ENCODE results near the gene TRPM1. TPM values are rescaled to one million over a fixed set of nuclear protein-coding genes. Genes with fewer than 3 reads are reported as not detected.

The TRPM1 gene
- total RNA-seq, 1 experiment from 2014 or later, result 0.48 TPM

- Histone ChIP-seq H3K36me3 (replicated peaks; ENCODE audit: control insufficient read depth, insufficient read depth, low read length) (no peaks in the 10 kb centered on the region), H3K4me3 (ENCODE audit: insufficient read depth, low read depth, low read length) (no peak overlapping the region), H3K27me3 (ENCODE audit: control insufficient read depth, insufficient read depth, low read length) (no peaks in the 10 kb centered on the region)
- DNase-seq, result no peak
Observed at GRCh38 chr15:31016446-31016915, 85.0 kb downstream of the TRPM1 start.

GRCh38 chr15:31014608-31014925 lies 87.0 kb downstream of the TRPM1 start:
- no peak overlapping the region for H3K4me3 ChIP-seq (ENCODE audit: insufficient read depth, low read depth, low read length)
- no peaks in the 10 kb centered on the region for H3K36me3 ChIP-seq (replicated peaks; ENCODE audit: control insufficient read depth, insufficient read depth, low read length)
- no peaks in the 10 kb centered on the region for H3K27me3 ChIP-seq (ENCODE audit: control insufficient read depth, insufficient read depth, low read length)
- DNase-seq, result no peak

GRCh38 chr15:31013863-31014607 lies 87.5 kb downstream of the TRPM1 start:
- no peaks in the 10 kb centered on the region for H3K36me3 ChIP-seq (replicated peaks; ENCODE audit: control insufficient read depth, insufficient read depth, low read length)
- H3K4me3 ChIP-seq (ENCODE audit: insufficient read depth, low read depth, low read length), result no peak overlapping the region
- DNase-seq, result no peak
- no peaks in the 10 kb centered on the region for H3K27me3 ChIP-seq (ENCODE audit: control insufficient read depth, insufficient read depth, low read length)

GRCh38 chr15:31012455-31012854 lies 89.1 kb downstream of the TRPM1 start:
- DNase-seq, result no peak
- Histone ChIP-seq H3K4me3 (ENCODE audit: insufficient read depth, low read depth, low read length) (no peak overlapping the region), H3K27me3 (ENCODE audit: control insufficient read depth, insufficient read depth, low read length) (no peaks in the 10 kb centered on the region), H3K36me3 (replicated peaks; ENCODE audit: control insufficient read depth, insufficient read depth, low read length) (no peaks in the 10 kb centered on the region)

- DNase-seq, result no peak
- H3K4me3 ChIP-seq (ENCODE audit: insufficient read depth, low read depth, low read length), result no peak overlapping the region
- H3K36me3 ChIP-seq (replicated peaks; ENCODE audit: control insufficient read depth, insufficient read depth, low read length), result no peaks in the 10 kb centered on the region
- H3K27me3 ChIP-seq (ENCODE audit: control insufficient read depth, insufficient read depth, low read length), result no peaks in the 10 kb centered on the region
Observed at GRCh38 chr15:31010036-31010435, 91.5 kb downstream of the TRPM1 start.

GRCh38 chr15:31005660-31006059 lies 95.9 kb downstream of the TRPM1 start:
- Histone ChIP-seq H3K36me3 (replicated peaks; ENCODE audit: control insufficient read depth, insufficient read depth, low read length) (no peaks in the 10 kb centered on the region), H3K4me3 (ENCODE audit: insufficient read depth, low read depth, low read length) (no peak overlapping the region), H3K27me3 (ENCODE audit: control insufficient read depth, insufficient read depth, low read length) (no peaks in the 10 kb centered on the region)
- DNase-seq, result no peak

GRCh38 chr15:31004220-31004733 lies 97.2 kb downstream of the TRPM1 start:
- DNase-seq, result peak; percentile 40
- H3K36me3 ChIP-seq (replicated peaks; ENCODE audit: control insufficient read depth, insufficient read depth, low read length), result no peaks in the 10 kb centered on the region
- H3K27me3 ChIP-seq (ENCODE audit: control insufficient read depth, insufficient read depth, low read length), result no peaks in the 10 kb centered on the region
- no peak overlapping the region for H3K4me3 ChIP-seq (ENCODE audit: insufficient read depth, low read depth, low read length)

- Histone ChIP-seq H3K4me3 (ENCODE audit: insufficient read depth, low read depth, low read length) (no peak overlapping the region), H3K36me3 (replicated peaks; ENCODE audit: control insufficient read depth, insufficient read depth, low read length) (no peaks in the 10 kb centered on the region), H3K27me3 (ENCODE audit: control insufficient read depth, insufficient read depth, low read length) (no peaks in the 10 kb centered on the region)
- DNase-seq, result no peak
Observed at GRCh38 chr15:31001702-31002101, 99.8 kb downstream of the TRPM1 start.

- no peak overlapping the region for H3K4me3 ChIP-seq (ENCODE audit: insufficient read depth, low read depth, low read length)
- H3K36me3 ChIP-seq (replicated peaks; ENCODE audit: control insufficient read depth, insufficient read depth, low read length), result no peaks in the 10 kb centered on the region
- no peak for DNase-seq
- H3K27me3 ChIP-seq (ENCODE audit: control insufficient read depth, insufficient read depth, low read length), result no peaks in the 10 kb centered on the region
Observed at GRCh38 chr15:30999729-31000128, 101.8 kb downstream of the TRPM1 start.

- Histone ChIP-seq H3K27me3 (ENCODE audit: control insufficient read depth, insufficient read depth, low read length) (no peaks in the 10 kb centered on the region), H3K36me3 (replicated peaks; ENCODE audit: control insufficient read depth, insufficient read depth, low read length) (no peaks in the 10 kb centered on the region), H3K4me3 (ENCODE audit: insufficient read depth, low read depth, low read length) (no peak overlapping the region)
- DNase-seq, result no peak
Observed at GRCh38 chr15:30997270-30997669, 104.3 kb downstream of the TRPM1 start.

GRCh38 chr15:30992249-30992864 lies 109.2 kb downstream of the TRPM1 start:
- Histone ChIP-seq H3K36me3 (replicated peaks; ENCODE audit: control insufficient read depth, insufficient read depth, low read length) (no peaks in the 10 kb centered on the region), H3K27me3 (ENCODE audit: control insufficient read depth, insufficient read depth, low read length) (no peaks in the 10 kb centered on the region), H3K4me3 (ENCODE audit: insufficient read depth, low read depth, low read length) (peak overlapping the region; percentile 91)
- DNase-seq, result no peak

GRCh38 chr15:30991255-30992235 lies 110.0 kb downstream of the TRPM1 start, which contains the start of gene MTMR10:
MTMR10 (minus strand) TSS chr15:30991628; CDS start chr15:30991506, 122 bp downstream.
- peak; percentile 96 for DNase-seq
- no peaks in the 10 kb centered on the region for H3K36me3 ChIP-seq (replicated peaks; ENCODE audit: control insufficient read depth, insufficient read depth, low read length)
- H3K4me3 ChIP-seq (ENCODE audit: insufficient read depth, low read depth, low read length), result peak within 1 kb of the TSS; percentile 91
- no peaks in the 10 kb centered on the region for H3K27me3 ChIP-seq (ENCODE audit: control insufficient read depth, insufficient read depth, low read length)

GRCh38 chr15:30990446-30991254 lies 110.9 kb downstream of the TRPM1 start:
- Histone ChIP-seq H3K36me3 (replicated peaks; ENCODE audit: control insufficient read depth, insufficient read depth, low read length) (no peaks in the 10 kb centered on the region), H3K27me3 (ENCODE audit: control insufficient read depth, insufficient read depth, low read length) (no peaks in the 10 kb centered on the region)
- DNase-seq, result no peak

GRCh38 chr15:30990036-30990435 lies 111.5 kb downstream of the TRPM1 start:
- no peaks in the 10 kb centered on the region for H3K36me3 ChIP-seq (replicated peaks; ENCODE audit: control insufficient read depth, insufficient read depth, low read length)
- no peak for DNase-seq
- no peak overlapping the region; the same call in 1 of the 2 replicates for H3K4me3 ChIP-seq (ENCODE audit: insufficient read depth, low read depth, low read length)
- no peaks in the 10 kb centered on the region for H3K27me3 ChIP-seq (ENCODE audit: control insufficient read depth, insufficient read depth, low read length)

More at GRCh38 chr15:30990446-30991254, 110.9 kb downstream of the TRPM1 start:
- peak overlapping the region; percentile 91 for H3K4me3 ChIP-seq (ENCODE audit: insufficient read depth, low read depth, low read length)
